C4-2B (cell line): Measurements from ENCODE around the gene ZNF296.

Source experiments
- H3K27ac ChIP-seq: fragments of 450-650 bp; 2 replicates; pipeline ENCODE4 v1.5.1; 2017
- CTCF ChIP-seq: fragments of 450-650 bp; conservative IDR thresholded peaks from 2 replicates; pipeline ENCODE4 v1.5.1; 2017; ENCODE audit warnings: mild to moderate bottlenecking
- ZFX ChIP-seq: fragments of 450-650 bp; IDR thresholded peaks from 2 replicates; pipeline ENCODE4 v1.6.1; 2017

The ZNF296 gene

DNA sequence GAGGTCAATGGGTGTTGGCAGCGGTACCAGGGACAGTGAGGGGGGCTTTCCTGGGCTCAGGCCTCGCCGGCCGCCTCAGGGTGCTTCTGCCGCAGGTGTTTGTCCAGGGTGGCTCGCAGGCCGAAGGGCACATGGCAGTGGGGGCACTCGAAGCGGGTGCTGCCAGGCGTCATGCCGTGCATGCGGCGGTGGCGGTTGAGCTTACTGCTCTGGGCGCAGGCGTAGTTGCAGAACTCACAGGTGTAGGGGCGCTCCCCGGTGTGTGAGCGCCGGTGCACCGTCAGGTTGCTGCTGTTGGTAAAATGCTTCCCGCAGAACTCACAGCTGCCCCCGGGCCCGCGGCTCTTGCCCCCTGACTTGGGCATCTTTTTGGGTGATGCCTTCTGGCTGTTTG, 4.7 kb downstream of the ZNF296 start:
- no peak overlapping the region for H3K27ac ChIP-seq
- TF ChIP-seq CTCF = no peak
- TF ChIP-seq ZFX = no peak

GRCh38 chr19:45070861-45071544, 5.3 kb downstream of the ZNF296 start:
- no peak overlapping the region for H3K27ac ChIP-seq
- no peak for TF ChIP-seq CTCF
- no peak for TF ChIP-seq ZFX

DNA sequence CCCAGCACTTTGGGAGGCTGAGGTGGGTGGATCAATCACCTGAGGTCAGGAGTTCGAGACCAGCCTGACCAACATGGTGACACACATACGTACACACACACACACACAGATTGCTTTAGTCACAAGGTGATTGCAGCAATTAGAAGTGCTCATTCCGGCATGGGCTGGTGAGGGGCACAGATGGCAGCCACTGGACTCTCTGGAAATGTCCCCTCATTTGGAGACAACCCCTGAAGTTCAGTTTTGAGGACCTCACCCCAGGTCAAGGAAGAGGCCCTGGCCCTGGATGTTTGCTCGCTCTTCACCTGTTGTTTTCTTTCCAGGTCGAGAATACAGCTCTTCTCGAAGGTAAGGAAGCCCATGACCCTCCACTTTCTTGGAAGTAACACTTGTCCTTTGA, 6.1 kb downstream of the ZNF296 start:
- TF ChIP-seq ZFX (no peak), CTCF (no peak)

GRCh38 chr19:45069056-45069455, 7.2 kb downstream of the ZNF296 start:
- H3K27ac ChIP-seq = no peak overlapping the region

More for the DNA sequence above, 6.1 kb downstream of the ZNF296 start:
- no peak overlapping the region for H3K27ac ChIP-seq

GRCh38 chr19:45068041-45068440, 8.2 kb downstream of the ZNF296 start:
- no peak for TF ChIP-seq CTCF
- no peak for TF ChIP-seq ZFX

More at GRCh38 chr19:45069056-45069455, 7.2 kb downstream of the ZNF296 start:
- TF ChIP-seq CTCF (no peak), ZFX (no peak)

DNA sequence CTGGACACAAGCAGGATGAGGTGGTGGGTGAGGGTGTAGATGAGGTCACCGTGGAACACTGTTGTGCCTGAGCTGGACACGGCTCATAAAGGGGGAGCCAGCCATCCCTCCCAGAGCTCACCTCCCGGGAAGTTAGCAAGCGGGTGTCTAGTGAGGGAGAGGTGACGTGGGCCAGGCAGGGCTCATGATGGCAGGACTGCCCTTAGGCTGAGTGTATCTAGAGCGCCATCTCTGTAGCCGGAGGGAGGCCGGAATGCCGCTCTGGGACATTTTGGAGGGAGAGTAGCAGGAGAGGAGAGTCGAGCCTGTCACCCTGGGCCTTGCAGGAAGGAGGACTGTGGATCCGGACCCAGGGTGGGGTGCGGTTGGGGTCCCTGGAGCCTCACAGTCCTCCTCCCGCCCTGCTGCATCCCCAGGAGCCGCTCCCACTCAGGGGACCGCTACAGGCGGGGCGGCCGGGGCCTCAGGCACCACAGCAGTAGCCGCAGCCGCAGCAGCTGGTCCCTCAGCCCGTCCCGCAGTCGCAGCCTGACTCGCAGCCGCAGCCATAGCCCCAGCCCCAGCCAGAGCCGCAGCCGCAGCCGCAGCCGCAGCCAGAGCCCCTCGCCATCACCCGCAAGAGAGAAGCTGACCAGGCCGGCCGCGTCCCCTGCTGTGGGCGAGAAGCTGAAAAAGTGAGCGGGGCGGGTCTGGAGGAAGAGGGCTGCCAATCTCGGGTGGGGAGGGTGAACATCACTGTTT, 9.2 kb downstream of the ZNF296 start:
- H3K27ac ChIP-seq = no peak overlapping the region
- TF ChIP-seq ZFX = no peak
- TF ChIP-seq CTCF = no peak

More at GRCh38 chr19:45068041-45068440, 8.2 kb downstream of the ZNF296 start:
- no peak overlapping the region for H3K27ac ChIP-seq
